H1 (cell line): Measurements from ENCODE around the gene BTK. TPM values are rescaled to one million over a fixed set of nuclear protein-coding genes. Genes with fewer than 3 reads are reported as not detected.

Experiments
- CTCF ChIA-PET: fragments of 300-600 bp; sonication (Branson Sonifier 250); formaldehyde crosslinking; loops from one replicate; lab custom pipeline; 2021; ENCODE audit not compliant: partially characterized antibody; lab: Charles Lee
- POLR2A ChIA-PET: fragments of 300-600 bp; sonication (Branson Sonifier 250); formaldehyde crosslinking; loops from one replicate; lab custom pipeline; 2021; ENCODE audit warnings: inconsistent platforms; ENCODE audit not compliant: partially characterized antibody; lab: Charles Lee
- DNase-seq, 2 experiments: peaks; one replicate each; pipeline versions ENCODE4 v3.0.0 to v3.0.0-alpha.2; 2010 to 2022; ENCODE audit warnings: low spot score in 2 of 2, low read depth in 1 of 2, mixed read lengths in 1 of 2
- FAIRE-seq: peaks from 2 replicates; lab custom pipeline; 2011; peaks lifted over from hg19 to GRCh38; lab: Jason Lieb, UNC
- H2AFZ ChIP-seq: 2 replicates; pipeline ENCODE4 v1.8.1; 2012; ENCODE audit warnings: low read length, inconsistent platforms
- H2AK5ac ChIP-seq: 2 replicates; pipeline ENCODE4 v1.6.1; 2013; ENCODE audit warnings: low read depth, low read length
- H2BK120ac ChIP-seq: replicated peaks from 2 replicates; pipeline ENCODE3; 2013; ENCODE audit warnings: low read depth, low read length, inconsistent platforms
- H2BK12ac ChIP-seq: 2 replicates; pipeline ENCODE4 v1.6.1; 2013; ENCODE audit warnings: low read depth, low read length
- H2BK15ac ChIP-seq: 2 replicates; pipeline ENCODE4 v1.6.1; 2013; ENCODE audit warnings: low read length
- H2BK20ac ChIP-seq: 2 replicates; pipeline ENCODE4 v1.6.1; 2013; ENCODE audit warnings: low read length
- H2BK5ac ChIP-seq: 2 replicates; pipeline ENCODE4 v1.6.1; 2013; ENCODE audit warnings: low read depth, low read length
- H3K14ac ChIP-seq: 2 replicates; pipeline ENCODE4 v1.6.1; 2013; ENCODE audit warnings: inconsistent platforms; ENCODE audit not compliant: insufficient read length
- H3K18ac ChIP-seq: 2 replicates; pipeline ENCODE4 v1.6.1; 2013; ENCODE audit warnings: low read length; ENCODE audit errors: extremely low read depth
- H3K23ac ChIP-seq: 2 replicates; pipeline ENCODE4 v1.6.1; 2013; ENCODE audit warnings: inconsistent platforms; ENCODE audit not compliant: insufficient read length
- H3K23me2 ChIP-seq: 2 replicates; pipeline ENCODE4 v1.6.1; 2013; ENCODE audit warnings: low read depth, low read length
- H3K27ac ChIP-seq: 2 replicates; pipeline ENCODE4 v1.6.1; 2011; ENCODE audit warnings: low read depth, low read length, inconsistent platforms
- H3K27me3 ChIP-seq, 4 experiments: replicated peaks in 1 of 4; 1 replicate in 1 of 4; 2 replicates in 3 of 4; pipeline versions ENCODE4 v1.6.1 to v1.8.1; 2011 to 2013; ENCODE audit warnings: low read length in 3 of 4, mild to moderate bottlenecking in 3 of 4, inconsistent platforms in 2 of 4, mixed read lengths in 2 of 4, moderate library complexity in 1 of 4; ENCODE audit not compliant: control insufficient read depth in 3 of 4, insufficient read depth in 3 of 4; ENCODE audit errors: extremely low read depth in 1 of 4
- H3K36me3 ChIP-seq, 4 experiments: 2 replicates each; pipeline versions ENCODE4 v1.6.1 to v1.8.1; 2011 to 2013; ENCODE audit warnings: mild to moderate bottlenecking in 4 of 4, low read length in 3 of 4, moderate library complexity in 2 of 4, control low read depth in 1 of 4, inconsistent platforms in 1 of 4; ENCODE audit not compliant: insufficient read depth in 4 of 4, control insufficient read depth in 2 of 4
- H3K4ac ChIP-seq: replicated peaks from 2 replicates; pipeline ENCODE3; 2013; ENCODE audit warnings: low read length, low read depth, mixed read lengths, inconsistent platforms; ENCODE audit not compliant: insufficient read length
- H3K4me1 ChIP-seq, 4 experiments: replicated peaks in 1 of 4; 1 replicate in 1 of 4; 2 replicates in 3 of 4; pipeline versions ENCODE4 v1.6.1 to v1.8.1; 2011 to 2013; ENCODE audit warnings: low read length in 3 of 4, inconsistent platforms in 2 of 4, mixed read lengths in 1 of 4; ENCODE audit not compliant: insufficient read depth in 4 of 4, control insufficient read depth in 3 of 4
- H3K4me2 ChIP-seq, 2 experiments: 2 replicates each; pipeline versions ENCODE4 v1.6.1 to v1.8.1; 2011 to 2013; ENCODE audit warnings: low read depth in 2 of 2, low read length in 2 of 2, control low read depth in 1 of 2, inconsistent platforms in 1 of 2, mild to moderate bottlenecking in 1 of 2; ENCODE audit not compliant: insufficient read depth in 1 of 2
- H3K4me3 ChIP-seq, 4 experiments: fragments of 200-600, 300-600 bp in 1 of 4; sonication (generic), shearing (Covaris generic), sonication (Bioruptor Twin) in 1 of 4; 2 replicates each; pipeline versions ENCODE4 v1.5.1 to v1.8.1; 2011 to 2016; ENCODE audit warnings: low read length in 4 of 4, low read depth in 3 of 4, control low read depth in 2 of 4, inconsistent platforms in 2 of 4, mild to moderate bottlenecking in 2 of 4, mixed read lengths in 1 of 4, moderate library complexity in 1 of 4; ENCODE audit not compliant: insufficient read depth in 2 of 4; ENCODE audit errors: extremely low read depth in 1 of 4
- H3K56ac ChIP-seq: replicated peaks from 2 replicates; pipeline ENCODE3; 2013; ENCODE audit warnings: low read depth, mild to moderate bottlenecking, mixed read lengths, low read length, inconsistent platforms; ENCODE audit not compliant: insufficient read length
- H3K79me1 ChIP-seq: 2 replicates; pipeline ENCODE4 v1.6.1; 2013; ENCODE audit warnings: low read depth, low read length, control low read depth
- H3K79me2 ChIP-seq, 2 experiments: 2 replicates each; pipeline versions ENCODE4 v1.6.1 to v1.8.1; 2012 to 2013; ENCODE audit warnings: low read length in 2 of 2, mild to moderate bottlenecking in 2 of 2, inconsistent platforms in 1 of 2; ENCODE audit not compliant: insufficient read depth in 2 of 2, control insufficient read depth in 1 of 2
- H3K9ac ChIP-seq, 4 experiments: replicated peaks in 1 of 4; 1 replicate in 1 of 4; 2 replicates in 3 of 4; pipeline versions ENCODE4 v1.6.1 to v1.8.1; 2011 to 2013; ENCODE audit warnings: low read depth in 3 of 4, low read length in 3 of 4, control low read depth in 2 of 4, mild to moderate bottlenecking in 2 of 4, moderate library complexity in 2 of 4, inconsistent platforms in 1 of 4; ENCODE audit errors: extremely low read depth in 1 of 4
- H3K9me3 ChIP-seq, 2 experiments: 2 replicates each; pipeline versions ENCODE4 v1.6.1 to v1.8.1; 2012 to 2013; ENCODE audit warnings: mild to moderate bottlenecking in 2 of 2, moderate library complexity in 2 of 2, control low read depth in 1 of 2, inconsistent platforms in 1 of 2, low read depth in 1 of 2, low read length in 1 of 2, mixed read lengths in 1 of 2; ENCODE audit not compliant: insufficient read depth in 2 of 2
- H4K20me1 ChIP-seq, 2 experiments: replicated peaks in 1 of 2; 2 replicates each; pipeline versions ENCODE3 to v1.8.1; 2011 to 2013; ENCODE audit warnings: inconsistent platforms in 2 of 2, low read length in 2 of 2, mild to moderate bottlenecking in 1 of 2; ENCODE audit not compliant: insufficient read depth in 2 of 2, control insufficient read depth in 1 of 2
- H4K5ac ChIP-seq: 2 replicates; pipeline ENCODE4 v1.6.1; 2013; ENCODE audit warnings: low read length, low read depth, mixed read lengths, inconsistent platforms; ENCODE audit not compliant: insufficient read length
- H4K8ac ChIP-seq: 2 replicates; pipeline ENCODE4 v1.8.0; 2013; ENCODE audit warnings: mild to moderate bottlenecking, moderate library complexity, low read length, inconsistent platforms; ENCODE audit not compliant: insufficient read depth; ENCODE audit errors: extremely low read depth
- H4K91ac ChIP-seq: replicated peaks from 2 replicates; pipeline ENCODE3; 2013; ENCODE audit warnings: low read length, mixed read lengths, inconsistent platforms; ENCODE audit not compliant: insufficient read length
- KDM4A ChIP-seq: IDR thresholded peaks from one replicate; pipeline ENCODE4 v1.7.1; 2012; ENCODE audit warnings: low read depth, mild to moderate bottlenecking, moderate library complexity, low read length, inconsistent platforms; ENCODE audit not compliant: severe bottlenecking
- NANOG ChIP-seq: IDR thresholded peaks from 2 replicates; pipeline ENCODE4 v1.6.1; 2011; ENCODE audit warnings: low read length, low read depth, mild to moderate bottlenecking, inconsistent platforms; ENCODE audit not compliant: insufficient read depth, poor library complexity, severe bottlenecking
- RBBP5 ChIP-seq: IDR thresholded peaks from 2 replicates; pipeline ENCODE4 v1.7.1; 2012; ENCODE audit warnings: low read depth, mild to moderate bottlenecking, inconsistent platforms, low read length, moderate library complexity, borderline replicate concordance
- RXRA ChIP-seq: IDR thresholded peaks from 2 replicates; pipeline ENCODE4 v1.6.1; 2011; ENCODE audit warnings: low read depth, mild to moderate bottlenecking, low read length, moderate library complexity; ENCODE audit not compliant: insufficient read depth
- SRF ChIP-seq: IDR thresholded peaks from 2 replicates; pipeline ENCODE4 v1.6.1; 2011; ENCODE audit warnings: mild to moderate bottlenecking, low read depth, low read length, moderate library complexity
- TCF12 ChIP-seq: IDR thresholded peaks from 2 replicates; pipeline ENCODE4 v1.6.1; 2011; ENCODE audit warnings: low read depth, mild to moderate bottlenecking, low read length
- WGBS, 2 experiments: shearing (Covaris generic) in 1 of 2; methylation state at CpG; one replicate each; pipeline versions ENCODE4 v1.1.6 to v1.1.7; 2013 to 2015; ENCODE audit warnings: low lambda C conversion rate in 2 of 2, mixed read lengths in 2 of 2, inconsistent platforms in 1 of 2, low coverage in 1 of 2, missing lambda C conversion rate in 1 of 2; ENCODE audit not compliant: insufficient replicate concordance in 2 of 2, insufficient coverage in 1 of 2, insufficient read length in 1 of 2; ENCODE audit errors: extremely low coverage in 1 of 2, missing lambda C conversion rate in 1 of 2; 5-methylcytosine and 5-hydroxymethylcytosine counted together
- polyA plus RNA-seq, 7 experiments: library from polyadenylated mRNA; depleted of rRNA in 3 of 7; stranded (reverse) in 5 of 7; unstranded in 2 of 7; fragments of >200 nt in 5 of 7; fragments of 200-250 nt in 2 of 7; gene quantifications; 1 replicate in 5 of 7; 2 replicates in 1 of 7; 4 replicates in 1 of 7; pipeline versions ENCODE4 v1.2.1 to v1.2.3, GENCODE V29; 2011 to 2013; ENCODE audit warnings: missing spikeins in 2 of 7, mixed read lengths in 2 of 7
- total RNA-seq: library from RNA; stranded (reverse); fragmentation: NEBNext Ultra II Directional; extraction: Animal tissue kit (Norgen Biotek cat#: 25700); gene quantifications from 2 replicates; pipeline ENCODE4 v1.2.1, GENCODE V29; 2021

Gene BTK
- total and polyA plus RNA-seq, 2 of the 8 experiments (the other 6 are each of a cell fraction or from before 2014, with no cell fraction given) = 0.06 to 0.20 TPM

DNA sequence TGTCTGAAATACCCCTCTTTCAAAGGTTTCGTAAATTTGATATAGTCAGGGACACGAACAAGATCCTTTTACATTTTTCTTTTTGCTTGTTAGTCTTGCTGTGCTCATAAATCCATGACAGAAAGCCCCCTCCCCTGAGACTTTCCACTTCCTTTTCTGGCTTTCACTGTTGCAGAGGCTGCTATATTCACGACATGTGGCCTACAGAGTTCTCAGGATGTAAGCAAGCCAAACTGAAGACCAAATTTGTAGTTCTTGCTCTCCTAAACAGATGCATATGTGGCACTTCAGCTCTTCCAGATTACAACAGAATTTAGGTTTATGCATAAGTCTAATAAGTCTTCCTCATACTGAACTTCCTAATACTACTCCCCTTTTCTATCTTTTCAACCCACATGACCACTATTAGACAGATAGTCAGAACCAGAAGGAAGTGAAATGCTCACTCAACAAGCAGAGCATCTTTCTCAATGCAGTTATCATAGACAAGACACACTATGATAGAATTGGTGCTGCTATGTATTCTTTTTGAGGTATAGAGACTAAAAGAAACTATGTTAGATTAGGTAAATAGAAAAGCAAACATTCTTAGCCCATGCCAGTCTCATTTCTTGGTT lies 15.0 kb downstream of the BTK start:
- POLR2A ChIA-PET = interaction anchor here (1.2 kb wide), 1 partner anchor 20 kb away, joined by 3 read pairs; the partner anchor contains the start of gene RPL36A
- no peaks in the 10 kb centered on the region for H3K79me2 ChIP-seq
- H3K36me3 ChIP-seq = no peaks in the 10 kb centered on the region
- no peak overlapping the region for H3K56ac ChIP-seq
- H4K91ac ChIP-seq = no peak overlapping the region
- H4K5ac ChIP-seq = no peak overlapping the region
- H3K27me3 ChIP-seq = no peaks in the 10 kb centered on the region
- no peak overlapping the region for H2AK5ac ChIP-seq
- H3K14ac ChIP-seq = no peak overlapping the region
- H3K9ac ChIP-seq = no peak overlapping the region
- no peak overlapping the region for H2BK12ac ChIP-seq
- H4K20me1 ChIP-seq = no peaks in the 10 kb centered on the region
- no peak overlapping the region for H4K8ac ChIP-seq
- H3K79me1 ChIP-seq = no peaks in the 10 kb centered on the region
- H2AFZ ChIP-seq = no peak overlapping the region
- no peak overlapping the region for H3K27ac ChIP-seq
- H3K4me1 ChIP-seq = no peaks in the 10 kb centered on the region
- H3K4me2 ChIP-seq = no peak overlapping the region
- no peak overlapping the region for H3K4me3 ChIP-seq
- no peak overlapping the region for H2BK15ac ChIP-seq
- no peak overlapping the region for H3K23ac ChIP-seq
- H2BK5ac ChIP-seq = no peak overlapping the region
- no peak for DNase-seq
- H3K4ac ChIP-seq = no peak overlapping the region
- CTCF ChIA-PET = no interaction called here
- H2BK20ac ChIP-seq = no peak overlapping the region
- no peaks in the 10 kb centered on the region for H3K23me2 ChIP-seq
- no peak overlapping the region for H2BK120ac ChIP-seq
- WGBS, 2 experiments = 92% methylated on average over 3 of the region's 3 CpGs; no CpG with 5 or more reads in 1 of the 2 experiments
- no peak overlapping the region for H3K18ac ChIP-seq
- TF ChIP-seq TCF12 (no peak), RBBP5 (no peak), SRF (no peak), NANOG (no peak), RXRA (no peak), KDM4A (no peak)
- H3K9me3 ChIP-seq = no peaks in the 10 kb centered on the region
- FAIRE-seq = no peak
